Thoracic aorta (tissue), 2 donors: Measurements from ENCODE around the gene SLC1A5. TPM values are rescaled to one million over a fixed set of nuclear protein-coding genes. Genes with fewer than 3 reads are reported as not detected.

ENCODE experiments used
- ATAC-seq: fragments of 150-250 bp; one replicate; pipeline ENCODE4 v1.8.0; 2017; ENCODE audit warnings: low read depth; ENCODE audit not compliant: insufficient number of reproducible peaks, low FRiP score
- DNase-seq: peaks from one replicate; pipeline ENCODE4 v3.0.0-alpha.2; 2020; ENCODE audit warnings: low spot score
- H3K27ac ChIP-seq, 2 donors: fragments of 200-600 bp; sonication (generic); 1 replicate in 1 of 2; 2 replicates in 1 of 2; pipeline ENCODE4 v1.5.1; 2016; ENCODE audit warnings: mild to moderate bottlenecking in 2 of 2, moderate library complexity in 2 of 2
- H3K27me3 ChIP-seq: fragments of 200-600 bp; sonication (generic); replicated peaks from 2 replicates; pipeline ENCODE4 v1.6.0; 2016; ENCODE audit warnings: mild to moderate bottlenecking; ENCODE audit not compliant: insufficient read depth
- H3K36me3 ChIP-seq: fragments of 200-600 bp; sonication (generic); one replicate; pipeline ENCODE4 v1.5.1; 2016
- H3K4me1 ChIP-seq, 2 donors: fragments of 200-600 bp; sonication (generic); 1 replicate in 1 of 2; 2 replicates in 1 of 2; pipeline versions ENCODE4 v1.5.1 to v1.6.0; 2016; ENCODE audit warnings: low read depth in 2 of 2, mild to moderate bottlenecking in 1 of 2; ENCODE audit not compliant: control insufficient read depth in 1 of 2
- H3K4me3 ChIP-seq: fragments of 200-600 bp; sonication (generic); 2 replicates; pipeline ENCODE4 v1.5.1; 2016; ENCODE audit warnings: mild to moderate bottlenecking
- H3K9me3 ChIP-seq: fragments of 200-600 bp; sonication (generic); 2 replicates; pipeline ENCODE4 v1.5.1; 2016
- total RNA-seq, 2 donors: library from RNA; depleted of rRNA; stranded (reverse); fragments of >200 nt; gene quantifications; one replicate each; pipeline versions ENCODE4 v1.1.0 to v1.2.3, GENCODE V29; 2016
- TF ChIP-seq, protein P1 (sequence below): fragments of 200-600 bp; sonication (generic); IDR thresholded peaks from one replicate; pipeline ENCODE4 v1.5.1; 2019; ENCODE audit warnings: antibody characterized with exemption

The SLC1A5 gene
- total RNA-seq, 2 donors from 2014 or later = 48.7 to 66.2 TPM

DNA sequence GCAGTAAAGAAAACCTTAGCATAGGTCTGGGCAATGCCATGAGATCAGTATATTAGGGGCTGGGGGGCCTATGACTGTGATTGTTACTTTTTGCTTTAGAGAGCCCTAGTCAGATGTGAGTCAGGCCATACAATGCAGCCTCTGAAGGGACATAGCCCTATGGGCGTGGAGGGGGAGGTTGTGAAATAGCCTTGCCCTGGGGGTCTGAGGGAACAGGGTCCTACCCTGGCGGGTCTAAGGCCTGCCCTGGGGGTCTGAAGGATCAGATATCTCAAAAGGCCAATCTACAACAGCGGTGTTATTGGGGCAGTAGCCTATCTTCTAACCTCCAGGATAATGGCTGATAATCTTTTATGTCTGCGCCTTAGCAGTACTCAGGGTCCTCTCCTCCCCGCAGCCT, 13.8 kb upstream of the SLC1A5 start:
- TF ChIP-seq, protein P1, sequence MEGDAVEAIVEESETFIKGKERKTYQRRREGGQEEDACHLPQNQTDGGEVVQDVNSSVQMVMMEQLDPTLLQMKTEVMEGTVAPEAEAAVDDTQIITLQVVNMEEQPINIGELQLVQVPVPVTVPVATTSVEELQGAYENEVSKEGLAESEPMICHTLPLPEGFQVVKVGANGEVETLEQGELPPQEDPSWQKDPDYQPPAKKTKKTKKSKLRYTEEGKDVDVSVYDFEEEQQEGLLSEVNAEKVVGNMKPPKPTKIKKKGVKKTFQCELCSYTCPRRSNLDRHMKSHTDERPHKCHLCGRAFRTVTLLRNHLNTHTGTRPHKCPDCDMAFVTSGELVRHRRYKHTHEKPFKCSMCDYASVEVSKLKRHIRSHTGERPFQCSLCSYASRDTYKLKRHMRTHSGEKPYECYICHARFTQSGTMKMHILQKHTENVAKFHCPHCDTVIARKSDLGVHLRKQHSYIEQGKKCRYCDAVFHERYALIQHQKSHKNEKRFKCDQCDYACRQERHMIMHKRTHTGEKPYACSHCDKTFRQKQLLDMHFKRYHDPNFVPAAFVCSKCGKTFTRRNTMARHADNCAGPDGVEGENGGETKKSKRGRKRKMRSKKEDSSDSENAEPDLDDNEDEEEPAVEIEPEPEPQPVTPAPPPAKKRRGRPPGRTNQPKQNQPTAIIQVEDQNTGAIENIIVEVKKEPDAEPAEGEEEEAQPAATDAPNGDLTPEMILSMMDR = no peak
- ATAC-seq (no peak), DNase-seq (no peak)
- Histone ChIP-seq H3K4me1 (no peaks in the 10 kb centered on the region), H3K27ac (no peak overlapping the region), H3K9me3 (no peaks in the 10 kb centered on the region), H3K4me3 (no peak overlapping the region), H3K27me3 (no peaks in the 10 kb centered on the region), H3K36me3 (no peaks in the 10 kb centered on the region)

DNA sequence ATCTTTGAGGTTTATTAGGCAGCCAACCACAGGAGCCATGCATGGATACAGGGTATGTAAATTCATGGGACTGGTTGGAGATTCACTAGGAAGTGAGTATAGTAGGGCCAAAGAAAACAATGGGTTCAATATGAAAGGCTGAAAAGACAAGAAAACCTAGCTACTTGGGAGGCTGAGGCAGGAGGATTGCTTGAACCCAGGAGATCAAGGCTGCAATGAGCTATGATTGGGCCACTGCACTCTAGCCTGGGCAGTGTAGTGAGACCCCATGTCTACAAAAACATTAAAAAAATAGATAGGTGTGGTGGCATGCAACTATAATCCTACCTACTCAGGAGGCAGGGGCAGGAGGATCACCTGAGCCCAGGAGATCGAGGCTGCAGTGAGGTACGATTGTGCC, 10.3 kb upstream of the SLC1A5 start:
- DNase-seq = no peak
- Histone ChIP-seq H3K4me3 (no peak overlapping the region), H3K9me3 (no peaks in the 10 kb centered on the region), H3K27me3 (no peaks in the 10 kb centered on the region), H3K36me3 (no peaks in the 10 kb centered on the region), H3K27ac (no peak overlapping the region), H3K4me1 (peaks cover 0 to 6% of the 10 kb centered on the region in 2 donors)
- no peak for ATAC-seq
- TF ChIP-seq, protein P1 = no peak

DNA sequence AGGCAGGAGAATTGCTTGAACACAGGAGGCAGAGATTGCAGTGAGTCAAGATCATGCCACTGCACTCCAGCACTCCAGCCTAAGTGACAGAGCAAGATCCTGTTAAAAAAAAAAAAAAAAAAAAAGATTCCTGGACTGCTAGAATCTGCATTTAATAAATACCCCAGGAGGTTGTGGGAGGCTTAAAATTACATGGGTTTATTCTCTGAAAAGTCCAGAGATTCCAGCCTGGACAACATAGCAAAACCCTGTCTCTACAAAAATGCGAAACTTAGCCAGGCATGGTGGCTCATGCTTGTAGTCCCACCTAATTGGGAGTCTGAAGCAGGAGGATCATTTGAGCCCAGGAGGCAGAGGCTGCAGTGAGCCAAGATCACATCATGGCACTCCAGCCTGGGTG, 9.5 kb upstream of the SLC1A5 start:
- no peak for DNase-seq
- H3K27ac ChIP-seq = no peak overlapping the region
- peaks cover 0 to 6% of the 10 kb centered on the region in 2 donors for H3K4me1 ChIP-seq
- H3K9me3 ChIP-seq = no peaks in the 10 kb centered on the region
- no peaks in the 10 kb centered on the region for H3K36me3 ChIP-seq
- H3K27me3 ChIP-seq = no peaks in the 10 kb centered on the region
- no peak overlapping the region for H3K4me3 ChIP-seq
- TF ChIP-seq, protein P1 = no peak
- ATAC-seq = no peak

DNA sequence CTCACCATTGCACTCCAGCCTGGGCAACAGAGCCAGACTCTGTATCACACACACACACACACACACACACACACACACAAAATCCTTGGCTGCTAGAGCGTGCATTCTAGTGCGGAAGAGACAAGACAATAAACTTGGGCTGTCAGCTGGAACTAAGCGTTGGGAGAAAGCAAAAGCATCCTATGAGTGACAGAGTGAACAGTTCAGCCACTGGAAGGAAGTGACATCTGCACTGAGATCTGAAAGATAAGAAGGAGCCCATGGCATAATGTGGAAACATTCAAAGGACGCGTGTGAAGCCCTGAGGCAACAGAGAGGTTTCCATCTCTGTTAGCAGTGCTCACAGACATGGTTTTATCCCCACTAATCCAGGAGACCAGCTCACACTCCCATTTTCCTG, 3.5 kb upstream of the SLC1A5 start:
- TF ChIP-seq, protein P1 = no peak
- no peak for DNase-seq

DNA sequence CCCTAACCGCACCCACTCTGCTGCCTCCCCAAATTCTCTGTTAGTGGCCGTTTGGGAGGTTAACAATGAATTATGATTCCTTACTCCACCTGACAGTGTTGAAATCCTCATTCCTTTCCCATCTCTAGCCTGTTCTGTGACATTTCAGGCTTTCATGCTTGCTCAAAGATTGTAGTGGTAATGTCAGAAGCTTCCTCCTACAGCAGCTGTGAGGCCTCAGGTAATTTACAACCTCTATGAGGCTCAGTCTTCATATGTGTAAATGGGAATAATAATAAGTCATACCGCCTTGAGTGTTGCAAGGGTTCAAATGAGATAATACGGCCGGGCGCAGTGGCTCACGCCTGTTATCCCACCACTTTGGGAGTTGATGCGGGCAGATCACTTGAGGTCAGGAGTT, 977 bp upstream of the SLC1A5 start:
- Histone ChIP-seq H3K36me3 (no peaks in the 10 kb centered on the region), H3K4me1 (peaks cover 5 to 34% of the 10 kb centered on the region in 2 donors), H3K4me3 (no peak overlapping the region), H3K27ac (no peak overlapping the region), H3K9me3 (no peaks in the 10 kb centered on the region), H3K27me3 (no peaks in the 10 kb centered on the region)
- TF ChIP-seq, protein P1 = no peak
- DNase-seq (no peak), ATAC-seq (no peak)

More for the DNA sequence above, 3.5 kb upstream of the SLC1A5 start:
- no peak overlapping the region for H3K4me3 ChIP-seq
- no peaks in the 10 kb centered on the region for H3K9me3 ChIP-seq
- H3K36me3 ChIP-seq = no peaks in the 10 kb centered on the region
- ATAC-seq = no peak
- no peak overlapping the region for H3K27ac ChIP-seq
- peaks cover 0 to 15% of the 10 kb centered on the region in 2 donors for H3K4me1 ChIP-seq
- H3K27me3 ChIP-seq = no peaks in the 10 kb centered on the region
